ENCODE data around the gene PRLH. TPM values are rescaled to one million over a fixed set of nuclear protein-coding genes. Genes with fewer than 3 reads are reported as not detected.

PRLH gene
- total RNA-seq, 1 experiment from 2014 or later, result not detected

GRCh38 chr2:237569041-237569440 is 2.7 kb downstream of the PRLH start:
- H3K9me3 ChIP-seq (ENCODE audit: low read depth, low read length, poor library complexity, severe bottlenecking), result no peaks in the 10 kb centered on the region
- no peaks in the 10 kb centered on the region for H3K4me1 ChIP-seq (ENCODE audit: insufficient read depth, low read length, poor library complexity, severe bottlenecking)
- peaks cover under 1% of the 10 kb centered on the region for H3K27me3 ChIP-seq (replicated peaks; ENCODE audit: insufficient read depth, low read depth, low read length, poor library complexity)
- ChIA-PET CTCF (no interaction called here), POLR2A (ENCODE audit: low non-redundant PET) (no interaction called here)
- intact Hi-C loops (cut with micrococcal nuclease; ENCODE audit: unreplicated experiment), result no loop called here
- TF ChIP-seq CTCF (conservative IDR thresholded peaks at IDR 0.05; ENCODE audit: low read depth, low read length) (no peak), EZH2 (IDR thresholded peaks at IDR 0.05; ENCODE audit: borderline replicate concordance, low read depth, low read length, poor library complexity, severe bottlenecking) (no peak)
- no TSS peak for BruUV-seq (replicated peaks)
- no peak overlapping the region for H3K4me3 ChIP-seq (ENCODE audit: low read depth, low read length, poor library complexity, severe bottlenecking)
- DNase-seq (ENCODE audit: low spot score), result no peak
- H3K27ac ChIP-seq (ENCODE audit: low read depth, low read length, poor library complexity, severe bottlenecking), result no peak overlapping the region
- no peaks in the 10 kb centered on the region for H3K36me3 ChIP-seq (ENCODE audit: insufficient read depth, low read length, poor library complexity, severe bottlenecking)

- ChIA-PET CTCF (no interaction called here), POLR2A (ENCODE audit: low non-redundant PET) (no interaction called here)
These were observed 3.5 kb downstream of the PRLH start for GRCh38 chr2:237569896-237570295.

GRCh38 chr2:237570776-237571335 is 4.5 kb downstream of the PRLH start:
- DNase-seq (ENCODE audit: low spot score), result no peak
- Histone ChIP-seq H3K27me3 (replicated peaks; ENCODE audit: insufficient read depth, low read depth, low read length, poor library complexity) (no peaks in the 10 kb centered on the region), H3K9me3 (ENCODE audit: low read depth, low read length, poor library complexity, severe bottlenecking) (no peaks in the 10 kb centered on the region), H3K4me3 (ENCODE audit: low read depth, low read length, poor library complexity, severe bottlenecking) (no peak overlapping the region), H3K36me3 (ENCODE audit: insufficient read depth, low read length, poor library complexity, severe bottlenecking) (no peaks in the 10 kb centered on the region), H3K4me1 (ENCODE audit: insufficient read depth, low read length, poor library complexity, severe bottlenecking) (no peaks in the 10 kb centered on the region), H3K27ac (ENCODE audit: low read depth, low read length, poor library complexity, severe bottlenecking) (no peak overlapping the region)
- intact Hi-C loops (cut with micrococcal nuclease; ENCODE audit: unreplicated experiment), result no loop called here
- ChIA-PET CTCF (no interaction called here), POLR2A (ENCODE audit: low non-redundant PET) (no interaction called here)
- no TSS peak for BruUV-seq (replicated peaks)
- no peak for TF ChIP-seq EZH2 (IDR thresholded peaks at IDR 0.05; ENCODE audit: borderline replicate concordance, low read depth, low read length, poor library complexity, severe bottlenecking)
- TF ChIP-seq CTCF (conservative IDR thresholded peaks at IDR 0.05; ENCODE audit: low read depth, low read length), result no peak

More at GRCh38 chr2:237569896-237570295, 3.5 kb downstream of the PRLH start:
- no peaks in the 10 kb centered on the region for H3K36me3 ChIP-seq (ENCODE audit: insufficient read depth, low read length, poor library complexity, severe bottlenecking)
- no peaks in the 10 kb centered on the region for H3K9me3 ChIP-seq (ENCODE audit: low read depth, low read length, poor library complexity, severe bottlenecking)
- no peak for DNase-seq (ENCODE audit: low spot score)
- no peak for TF ChIP-seq EZH2 (IDR thresholded peaks at IDR 0.05; ENCODE audit: borderline replicate concordance, low read depth, low read length, poor library complexity, severe bottlenecking)
- no peak for TF ChIP-seq CTCF (conservative IDR thresholded peaks at IDR 0.05; ENCODE audit: low read depth, low read length)
- BruUV-seq (replicated peaks), result no TSS peak
- no peak overlapping the region for H3K27ac ChIP-seq (ENCODE audit: low read depth, low read length, poor library complexity, severe bottlenecking)
- H3K4me1 ChIP-seq (ENCODE audit: insufficient read depth, low read length, poor library complexity, severe bottlenecking), result no peaks in the 10 kb centered on the region
- intact Hi-C loops (cut with micrococcal nuclease; ENCODE audit: unreplicated experiment), result no loop called here
- no peak overlapping the region for H3K4me3 ChIP-seq (ENCODE audit: low read depth, low read length, poor library complexity, severe bottlenecking)
- no peaks in the 10 kb centered on the region for H3K27me3 ChIP-seq (replicated peaks; ENCODE audit: insufficient read depth, low read depth, low read length, poor library complexity)
